ENCODE data around the gene MSL2.

- TF ChIP-seq, protein P1, sequence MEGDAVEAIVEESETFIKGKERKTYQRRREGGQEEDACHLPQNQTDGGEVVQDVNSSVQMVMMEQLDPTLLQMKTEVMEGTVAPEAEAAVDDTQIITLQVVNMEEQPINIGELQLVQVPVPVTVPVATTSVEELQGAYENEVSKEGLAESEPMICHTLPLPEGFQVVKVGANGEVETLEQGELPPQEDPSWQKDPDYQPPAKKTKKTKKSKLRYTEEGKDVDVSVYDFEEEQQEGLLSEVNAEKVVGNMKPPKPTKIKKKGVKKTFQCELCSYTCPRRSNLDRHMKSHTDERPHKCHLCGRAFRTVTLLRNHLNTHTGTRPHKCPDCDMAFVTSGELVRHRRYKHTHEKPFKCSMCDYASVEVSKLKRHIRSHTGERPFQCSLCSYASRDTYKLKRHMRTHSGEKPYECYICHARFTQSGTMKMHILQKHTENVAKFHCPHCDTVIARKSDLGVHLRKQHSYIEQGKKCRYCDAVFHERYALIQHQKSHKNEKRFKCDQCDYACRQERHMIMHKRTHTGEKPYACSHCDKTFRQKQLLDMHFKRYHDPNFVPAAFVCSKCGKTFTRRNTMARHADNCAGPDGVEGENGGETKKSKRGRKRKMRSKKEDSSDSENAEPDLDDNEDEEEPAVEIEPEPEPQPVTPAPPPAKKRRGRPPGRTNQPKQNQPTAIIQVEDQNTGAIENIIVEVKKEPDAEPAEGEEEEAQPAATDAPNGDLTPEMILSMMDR (IDR thresholded peaks at IDR 0.05; ENCODE audit: low read length): no peak
- TF ChIP-seq EZH2 (IDR thresholded peaks at IDR 0.05; ENCODE audit: borderline replicate concordance, low read length): no peak
Observed at GRCh38 chr3:136211547-136211946, 15.4 kb upstream of the MSL2 start.

Data from OCI-LY1 (cell line).